Measurements from ENCODE around the gene DLG2.

DNA sequence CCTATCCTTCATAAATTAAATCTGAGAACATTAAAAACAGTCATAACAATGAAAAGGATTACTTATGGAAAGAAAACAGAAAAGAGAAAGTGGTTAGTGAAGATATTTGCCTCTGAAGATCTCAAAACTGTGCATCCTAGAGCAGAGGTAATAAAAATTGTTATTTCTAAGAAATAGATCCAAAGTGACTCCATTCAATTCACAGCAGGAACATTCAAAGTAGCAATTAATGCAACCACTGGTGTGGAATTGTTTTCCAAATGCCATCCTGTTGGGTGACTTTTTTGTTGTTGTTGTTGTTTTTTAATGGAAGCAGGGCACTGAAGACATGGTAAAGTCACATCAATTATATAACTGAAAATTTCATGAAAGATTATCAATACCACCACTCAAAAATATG is 1201.5 kb downstream of the DLG2 start:
- TF ChIP-seq, protein P1, sequence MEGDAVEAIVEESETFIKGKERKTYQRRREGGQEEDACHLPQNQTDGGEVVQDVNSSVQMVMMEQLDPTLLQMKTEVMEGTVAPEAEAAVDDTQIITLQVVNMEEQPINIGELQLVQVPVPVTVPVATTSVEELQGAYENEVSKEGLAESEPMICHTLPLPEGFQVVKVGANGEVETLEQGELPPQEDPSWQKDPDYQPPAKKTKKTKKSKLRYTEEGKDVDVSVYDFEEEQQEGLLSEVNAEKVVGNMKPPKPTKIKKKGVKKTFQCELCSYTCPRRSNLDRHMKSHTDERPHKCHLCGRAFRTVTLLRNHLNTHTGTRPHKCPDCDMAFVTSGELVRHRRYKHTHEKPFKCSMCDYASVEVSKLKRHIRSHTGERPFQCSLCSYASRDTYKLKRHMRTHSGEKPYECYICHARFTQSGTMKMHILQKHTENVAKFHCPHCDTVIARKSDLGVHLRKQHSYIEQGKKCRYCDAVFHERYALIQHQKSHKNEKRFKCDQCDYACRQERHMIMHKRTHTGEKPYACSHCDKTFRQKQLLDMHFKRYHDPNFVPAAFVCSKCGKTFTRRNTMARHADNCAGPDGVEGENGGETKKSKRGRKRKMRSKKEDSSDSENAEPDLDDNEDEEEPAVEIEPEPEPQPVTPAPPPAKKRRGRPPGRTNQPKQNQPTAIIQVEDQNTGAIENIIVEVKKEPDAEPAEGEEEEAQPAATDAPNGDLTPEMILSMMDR (IDR thresholded peaks at IDR 0.05), result no peak
- TF ChIP-seq POLR2AphosphoS5 (IDR thresholded peaks at IDR 0.05), result no peak
